Dermis blood vessel endothelial cell (primary cell): Measurements from ENCODE around the gene TXNDC11. TPM values are rescaled to one million over a fixed set of nuclear protein-coding genes. Genes with fewer than 3 reads are reported as not detected.

ENCODE experiments used
- DNase-seq: peaks from one replicate; pipeline ENCODE4 v3.0.0; 2010
- total RNA-seq: library from RNA; depleted of rRNA; stranded (reverse); fragments of >200 nt; gene quantifications from 2 replicates; pipeline ENCODE4 v1.2.3, GENCODE V29; 2014

Gene TXNDC11
- total RNA-seq, 1 donor from 2014 or later: 30.5 TPM

- no peak for DNase-seq
Observed at GRCh38 chr16:11649276-11649675, 93.4 kb downstream of the TXNDC11 start.

DNA sequence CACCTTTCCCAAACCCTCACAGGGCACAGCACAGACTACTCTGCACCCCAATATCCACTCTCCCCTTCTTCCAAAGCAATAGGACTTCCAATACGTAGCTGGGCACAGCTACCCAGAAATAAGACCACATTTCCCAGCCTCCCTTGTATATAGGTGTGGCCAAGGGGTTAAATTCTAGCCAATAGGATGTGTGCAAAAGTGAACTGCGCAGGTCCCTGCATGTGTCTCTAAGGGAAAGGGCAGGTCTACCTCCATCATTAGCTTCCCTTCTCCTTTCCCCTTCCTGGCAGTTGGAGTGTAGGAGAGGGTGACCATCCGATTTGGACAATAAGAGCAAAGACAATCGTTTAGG lies 99.9 kb downstream of the TXNDC11 start:
- DNase-seq: no peak

- peak; percentile 60 for DNase-seq
Observed at GRCh38 chr16:11640987-11641817, 101.5 kb downstream of the TXNDC11 start.

DNA sequence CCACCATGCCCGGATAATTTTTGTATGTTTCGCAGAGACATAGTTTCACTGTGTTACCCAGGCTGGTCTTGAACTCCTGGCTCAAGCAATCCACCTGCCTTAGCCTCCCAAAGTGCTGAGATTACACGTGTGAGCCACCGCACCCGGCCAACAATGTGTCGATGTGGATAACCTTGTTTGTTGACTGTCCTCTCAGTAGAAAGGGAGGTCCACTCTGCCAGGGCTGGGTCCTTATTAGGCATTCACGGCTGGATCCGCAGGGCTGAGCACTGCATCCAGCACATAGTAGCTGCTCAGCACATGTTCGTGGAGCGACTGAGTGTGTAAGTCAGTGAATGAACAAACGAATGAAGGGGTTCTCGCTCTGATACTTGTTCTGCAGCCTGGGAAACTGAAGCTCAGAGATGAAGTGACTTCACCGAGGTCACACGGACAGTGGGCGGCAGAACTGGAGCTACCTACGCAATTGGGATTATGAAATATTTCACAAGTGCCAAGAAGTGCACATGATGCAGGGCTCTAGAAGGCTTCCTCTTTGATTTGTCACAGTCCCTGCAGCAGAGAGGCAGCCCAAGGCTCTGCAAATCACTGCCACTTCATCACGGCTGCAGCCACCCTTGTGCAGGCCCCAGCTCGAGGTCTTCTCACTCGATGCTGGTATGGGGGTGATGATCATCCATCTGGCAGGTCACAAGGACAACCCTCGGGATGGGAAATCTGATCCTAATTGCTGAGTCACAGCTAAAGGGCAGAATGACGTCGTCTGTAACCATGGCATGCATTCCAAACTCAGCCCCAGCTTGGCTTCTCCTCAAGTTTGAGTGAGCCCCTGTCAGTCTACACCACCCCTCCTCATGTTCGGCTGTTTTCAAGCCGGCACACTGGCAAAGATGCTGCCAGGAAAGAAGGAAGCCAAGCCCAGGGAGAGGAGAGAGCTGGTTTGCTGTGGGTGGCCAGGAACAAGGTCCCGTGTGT lies 102.4 kb downstream of the TXNDC11 start:
- peak; percentile 48 for DNase-seq

DNA sequence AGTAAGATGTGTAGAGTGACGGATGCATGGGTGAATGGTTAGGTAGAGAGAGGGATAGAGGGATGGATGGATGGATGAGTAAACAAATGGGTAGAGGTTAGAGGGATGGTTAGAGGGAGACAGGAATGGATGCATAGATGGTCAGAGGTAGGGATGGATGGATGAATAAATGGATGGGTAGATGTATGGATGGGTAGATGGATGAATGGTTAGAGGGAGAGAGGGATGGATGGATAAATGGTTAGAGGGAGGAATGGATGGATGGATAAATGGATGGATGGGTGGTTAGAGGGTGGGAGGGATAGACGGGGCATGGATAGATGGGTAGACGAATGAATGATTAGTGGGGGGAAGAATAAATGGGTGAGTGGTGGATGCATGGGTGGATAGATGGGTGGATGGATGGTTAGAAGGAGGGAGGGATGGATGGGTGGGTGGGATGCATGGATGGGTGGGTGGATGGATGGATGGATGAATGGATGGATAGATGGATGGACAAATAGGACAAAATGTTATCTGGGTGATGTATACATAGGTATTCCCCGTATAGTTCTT lies 103.6 kb downstream of the TXNDC11 start:
- no peak for DNase-seq

- DNase-seq: no peak
Observed at GRCh38 chr16:11638140-11638539, 104.5 kb downstream of the TXNDC11 start.

GRCh38 chr16:11637320-11637719 lies 105.3 kb downstream of the TXNDC11 start:
- DNase-seq: no peak

GRCh38 chr16:11636172-11636721 lies 106.4 kb downstream of the TXNDC11 start:
- no peak for DNase-seq

DNA sequence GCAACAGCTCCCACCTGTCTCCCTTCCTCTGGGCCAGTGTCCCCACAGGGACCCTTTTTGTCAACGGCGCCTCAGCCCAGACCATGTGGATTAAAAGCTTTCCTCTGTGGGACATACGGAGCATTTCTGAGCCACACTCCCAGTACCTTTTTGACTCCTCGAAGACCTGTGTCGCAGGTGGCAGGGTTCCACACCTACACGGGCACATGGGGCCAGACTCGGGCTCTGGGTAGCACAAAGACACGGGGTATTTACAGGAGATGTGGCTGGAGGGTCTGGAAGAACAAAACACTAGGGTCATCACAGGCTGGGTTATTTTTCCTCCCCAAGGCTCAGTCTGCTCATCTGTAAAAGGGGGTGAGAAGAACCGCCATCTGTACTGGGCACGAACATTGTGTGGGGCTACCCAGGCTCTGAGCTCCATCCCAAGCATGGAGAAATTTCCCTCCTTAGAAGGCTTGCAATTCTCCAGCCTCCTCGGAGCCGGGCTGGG lies 106.9 kb downstream of the TXNDC11 start:
- no peak for DNase-seq

DNA sequence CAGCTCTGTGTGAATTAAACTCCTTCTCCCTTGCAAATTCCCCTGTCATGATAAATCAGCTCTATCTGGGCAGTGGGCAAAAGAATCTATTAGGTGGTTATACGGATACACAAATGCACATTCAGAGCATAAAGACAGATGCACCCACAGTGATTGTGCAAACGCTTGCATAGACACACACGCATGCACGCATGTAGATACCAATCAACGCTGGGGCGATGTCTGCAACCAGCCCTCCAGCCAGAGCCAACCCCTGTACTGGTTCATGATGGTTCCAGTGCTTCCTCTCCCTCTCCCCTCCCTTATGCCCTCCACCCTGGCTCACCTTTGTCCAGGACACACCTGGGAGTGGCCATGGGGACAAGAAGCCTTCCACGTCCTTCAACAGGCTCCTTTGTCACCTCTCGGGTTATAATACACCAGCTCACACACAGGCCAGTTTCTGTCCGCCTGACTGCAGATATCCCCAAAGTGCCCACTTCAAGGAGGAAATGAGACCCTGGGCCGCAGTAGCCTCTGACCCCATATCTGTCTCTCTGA lies 107.5 kb downstream of the TXNDC11 start:
- DNase-seq: no peak

DNA sequence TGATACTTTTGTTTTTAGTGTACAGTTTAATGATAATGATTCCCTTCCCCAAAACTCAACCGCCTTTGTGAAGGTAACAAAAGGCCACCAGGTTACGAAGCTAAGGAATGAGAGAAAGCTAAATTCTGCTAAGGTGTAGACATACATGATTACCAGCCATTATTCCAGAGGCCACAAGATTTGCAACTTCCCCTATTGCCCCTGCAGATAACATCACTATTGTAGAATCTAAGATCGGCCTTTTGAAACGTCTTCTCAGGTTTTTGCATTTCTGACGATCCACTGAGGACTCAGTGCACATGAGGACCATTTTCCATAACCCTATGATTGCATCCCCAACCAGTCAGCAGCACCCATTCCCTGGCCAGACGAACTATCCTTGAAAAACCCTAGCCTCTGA lies 108.3 kb downstream of the TXNDC11 start:
- no peak for DNase-seq

DNA sequence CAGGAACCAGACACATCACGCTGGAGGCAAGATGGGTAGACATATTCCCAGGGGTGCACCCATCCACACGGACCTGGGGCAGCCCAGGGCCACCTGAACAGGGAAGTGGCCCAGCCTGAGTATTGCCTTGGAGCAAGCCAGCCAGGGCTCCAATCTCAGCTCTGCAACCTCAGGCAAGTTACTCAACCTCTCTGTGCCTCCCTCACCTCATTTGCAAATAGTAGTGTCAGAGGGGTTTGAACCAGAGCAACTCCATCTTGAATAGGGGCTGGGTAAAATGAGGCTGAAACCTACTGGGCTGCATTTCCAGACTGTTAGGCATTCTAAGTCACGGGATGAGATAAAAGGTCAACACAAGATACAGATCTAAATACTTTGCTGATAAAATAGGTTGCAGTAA lies 109.5 kb downstream of the TXNDC11 start:
- no peak for DNase-seq

GRCh38 chr16:11632455-11632939 lies 110.2 kb downstream of the TXNDC11 start:
- peak; percentile 70 for DNase-seq

GRCh38 chr16:11631214-11631613 lies 111.4 kb downstream of the TXNDC11 start:
- no peak for DNase-seq

- no peak for DNase-seq
Observed at GRCh38 chr16:11630768-11631056, 111.9 kb downstream of the TXNDC11 start.

DNA sequence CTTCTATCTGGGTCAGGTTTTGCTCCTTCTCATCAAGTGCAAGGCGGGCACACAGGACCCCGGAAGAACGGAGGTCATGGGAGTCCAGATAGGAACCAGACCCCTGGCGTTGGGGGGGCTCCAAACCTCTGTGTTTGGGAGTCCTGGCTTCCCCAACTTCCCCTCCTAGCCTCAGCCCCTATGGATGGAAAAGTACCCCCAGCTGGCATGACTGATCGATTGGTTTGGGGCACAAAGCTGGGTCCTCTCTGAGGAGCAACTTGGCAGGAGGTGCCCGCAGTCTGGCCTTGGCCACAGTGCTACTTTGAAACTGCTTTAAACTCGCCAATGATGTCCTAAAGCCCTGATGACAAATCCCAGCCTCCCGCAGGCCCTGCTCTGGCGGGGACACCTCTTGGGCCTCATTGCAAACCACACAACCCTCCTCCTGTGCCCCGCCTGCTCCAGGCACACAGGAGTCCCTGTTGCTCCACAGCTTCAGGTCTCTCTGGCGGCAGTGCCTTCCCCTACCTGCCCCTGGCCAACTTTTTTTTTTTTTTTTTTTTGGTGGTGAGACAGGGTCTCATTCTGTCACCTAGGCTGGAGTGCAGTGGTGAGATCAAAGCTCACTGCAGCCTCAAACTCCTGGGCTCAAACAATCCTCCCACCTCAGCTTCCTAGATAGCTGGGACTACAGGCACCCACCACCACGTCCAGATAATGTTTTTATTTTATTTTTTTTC lies 112.5 kb downstream of the TXNDC11 start:
- no peak for DNase-seq

Other genes with a start within 250 kb of the TXNDC11 start
- 3.6 and 5.6 TPM in 2 replicates for gene LITAF, start 155.9 kb downstream of the TXNDC11 start, total RNA-seq
- gene SNN, start 74.4 kb downstream of the TXNDC11 start, total RNA-seq: 34.4 and 56.7 TPM in 2 replicates
- gene ZC3H7A, start 54.4 kb upstream of the TXNDC11 start, total RNA-seq: 43.4 and 107 TPM in 2 replicates
- 75.7 and 116 TPM in 2 replicates for gene RSL1D1, start 108.7 kb upstream of the TXNDC11 start, total RNA-seq
- 70.8 and 143 TPM in 2 replicates for gene GSPT1, start 173.1 kb upstream of the TXNDC11 start, total RNA-seq
- gene NPIPB2, start 199.2 kb upstream of the TXNDC11 start, total RNA-seq: 1.0 and 3.6 TPM in 2 replicates
- gene TNFRSF17, start 222.4 kb upstream of the TXNDC11 start, total RNA-seq: not detected in 2 replicates
- 16.5 and 18.5 TPM in 2 replicates for gene SNX29, start 233.9 kb upstream of the TXNDC11 start, total RNA-seq